Neural cell (in vitro differentiated cells): Measurements from ENCODE around the gene NELL1. TPM values are rescaled to one million over a fixed set of nuclear protein-coding genes. Genes with fewer than 3 reads are reported as not detected.

Experiments
- H2AFZ ChIP-seq: fragments of 200-600, 300-800 bp; sonication (generic), shearing (Covaris generic); 2 replicates; pipeline ENCODE4 v1.6.0; 2014; ENCODE audit warnings: low read depth, mild to moderate bottlenecking, antibody characterized with exemption, low read length, moderate library complexity
- H3F3A ChIP-seq: fragments of 200-600 bp; shearing (Covaris generic); 2 replicates; pipeline ENCODE4 v1.6.1; 2016; ENCODE audit warnings: mild to moderate bottlenecking, moderate library complexity, mixed read lengths, antibody characterized with exemption, low read length; ENCODE audit not compliant: insufficient read depth, poor library complexity, severe bottlenecking
- H3K27ac ChIP-seq: fragments of 200-600, 300-800 bp; sonication (generic), shearing (Covaris generic); 2 replicates; pipeline ENCODE4 v1.5.1; 2014; ENCODE audit warnings: mild to moderate bottlenecking, low read length, moderate library complexity
- H3K27me3 ChIP-seq: fragments of 300-800, 200-600 bp; sonication (generic), shearing (Covaris generic); 2 replicates; pipeline ENCODE4 v1.6.0; 2014; ENCODE audit warnings: mild to moderate bottlenecking, low read depth, low read length, moderate library complexity; ENCODE audit not compliant: insufficient read depth
- H3K36me3 ChIP-seq: fragments of 300-800, 200-600 bp; sonication (generic), shearing (Covaris generic); 2 replicates; pipeline ENCODE4 v1.5.1; 2014; ENCODE audit warnings: mild to moderate bottlenecking, antibody characterized with exemption, low read length, moderate library complexity; ENCODE audit not compliant: insufficient read depth
- H3K4me2 ChIP-seq: fragments of 300-800, 200-600 bp; sonication (generic), shearing (Covaris generic); 2 replicates; pipeline ENCODE4 v1.6.0; 2014; ENCODE audit warnings: mild to moderate bottlenecking, low read length
- H3K4me3 ChIP-seq: fragments of 300-800, 200-600 bp; sonication (generic), shearing (Covaris generic); 2 replicates; pipeline ENCODE4 v1.5.1; 2014; ENCODE audit warnings: mild to moderate bottlenecking, low read length, moderate library complexity
- H3K79me2 ChIP-seq: fragments of 200-600 bp; shearing (Covaris generic); replicated peaks from 2 replicates; pipeline ENCODE4 v1.6.0; 2014; ENCODE audit warnings: mild to moderate bottlenecking, low read length, moderate library complexity; ENCODE audit not compliant: insufficient read depth
- H3K9ac ChIP-seq: fragments of 300-800, 200-600 bp; sonication (generic), shearing (Covaris generic); 2 replicates; pipeline ENCODE4 v1.6.1; 2016; ENCODE audit warnings: mild to moderate bottlenecking, low read length, mixed read lengths
- H3K9me2 ChIP-seq: fragments of 200-600 bp; shearing (Covaris generic); 2 replicates; pipeline ENCODE4 v1.6.1; 2016; ENCODE audit warnings: mild to moderate bottlenecking, low read length, mixed read lengths; ENCODE audit not compliant: insufficient read depth
- H3K9me3 ChIP-seq: fragments of 200-600, 300-800 bp; sonication (generic), shearing (Covaris generic); 2 replicates; pipeline ENCODE4 v1.6.1; 2016; ENCODE audit warnings: mild to moderate bottlenecking, mixed run types, low read length, moderate library complexity, mixed read lengths
- H4K20me1 ChIP-seq: fragments of 200-600 bp; shearing (Covaris generic); 2 replicates; pipeline ENCODE4 v1.6.1; 2016; ENCODE audit warnings: mild to moderate bottlenecking, mixed run types; ENCODE audit not compliant: insufficient read depth
- CTCF ChIP-seq: fragments of 450-650 bp; IDR thresholded peaks from 2 replicates; pipeline ENCODE4 v1.5.1; 2014; ENCODE audit warnings: antibody characterized with exemption, mild to moderate bottlenecking, moderate library complexity; ENCODE audit not compliant: poor library complexity, severe bottlenecking
- EP300 ChIP-seq: fragments of 450-650 bp; conservative IDR thresholded peaks from 2 replicates; pipeline ENCODE4 v1.6.1; 2014; ENCODE audit warnings: antibody characterized with exemption, mild to moderate bottlenecking, moderate library complexity; ENCODE audit not compliant: poor library complexity, severe bottlenecking
- EZH2 ChIP-seq: fragments of 200-600, 300-800 bp; shearing (Covaris generic), sonication (generic); IDR thresholded peaks from 2 replicates; pipeline ENCODE4 v1.6.1; 2014; ENCODE audit warnings: antibody characterized with exemption, low read length, borderline replicate concordance, mild to moderate bottlenecking; ENCODE audit not compliant: insufficient read depth, poor library complexity, severe bottlenecking
- MXI1 ChIP-seq: fragments of 450-650 bp; conservative IDR thresholded peaks from 2 replicates; pipeline ENCODE4 v1.6.1; 2014; ENCODE audit warnings: antibody characterized with exemption, mild to moderate bottlenecking; ENCODE audit not compliant: poor library complexity, severe bottlenecking
- POLR2AphosphoS5 ChIP-seq: IDR thresholded peaks from 2 replicates; pipeline ENCODE4 v1.6.1; 2012
- RAD21 ChIP-seq: fragments of 450-650 bp; conservative IDR thresholded peaks from 2 replicates; pipeline ENCODE4 v1.6.1; 2014; ENCODE audit warnings: antibody characterized with exemption, mild to moderate bottlenecking, moderate library complexity
- REST ChIP-seq: IDR thresholded peaks from 2 replicates; pipeline ENCODE4 v1.6.1; 2012; ENCODE audit warnings: borderline replicate concordance
- SMC3 ChIP-seq: fragments of 450-650 bp; conservative IDR thresholded peaks from 2 replicates; pipeline ENCODE4 v1.6.1; 2014; ENCODE audit warnings: antibody characterized with exemption, mild to moderate bottlenecking, moderate library complexity; ENCODE audit not compliant: poor library complexity
- TAF1 ChIP-seq: IDR thresholded peaks from 2 replicates; pipeline ENCODE4 v1.6.1; 2012; ENCODE audit warnings: low read depth
- polyA plus RNA-seq: library from polyadenylated mRNA; depleted of rRNA; stranded (reverse); fragments of >200 nt; gene quantifications from 2 replicates; pipeline ENCODE4 v1.2.3, GENCODE V29; 2014

The NELL1 gene
- polyA plus RNA-seq, 1 donor from 2014 or later, result 70.4 TPM

- Histone ChIP-seq H3K27ac (no peak overlapping the region), H4K20me1 (no peaks in the 10 kb centered on the region), H3K4me2 (no peak overlapping the region), H3K9me2 (no peaks in the 10 kb centered on the region), H3F3A (no peaks in the 10 kb centered on the region), H3K27me3 (no peaks in the 10 kb centered on the region), H3K9me3 (no peaks in the 10 kb centered on the region), H3K9ac (no peak overlapping the region), H2AFZ (no peak overlapping the region), H3K36me3 (no peaks in the 10 kb centered on the region), H3K79me2 (no peaks in the 10 kb centered on the region), H3K4me3 (no peak overlapping the region)
- TF ChIP-seq RAD21 (no peak), MXI1 (no peak), SMC3 (no peak), TAF1 (no peak), CTCF (no peak), REST (no peak), POLR2AphosphoS5 (no peak), EZH2 (no peak), EP300 (no peak)
Measured at GRCh38 chr11:21401496-21401895, 732.1 kb downstream of the NELL1 start.

- H3K9me3 ChIP-seq, result no peaks in the 10 kb centered on the region
- no peaks in the 10 kb centered on the region for H3K27me3 ChIP-seq
- H3K36me3 ChIP-seq, result no peaks in the 10 kb centered on the region
- H3K4me2 ChIP-seq, result no peak overlapping the region
- H3K4me3 ChIP-seq, result no peak overlapping the region
- TF ChIP-seq EZH2 (no peak), EP300 (no peak), SMC3 (no peak), REST (no peak), CTCF (no peak), POLR2AphosphoS5 (no peak), MXI1 (no peak), RAD21 (no peak), TAF1 (no peak)
- H3K27ac ChIP-seq, result no peak overlapping the region
- no peak overlapping the region for H3K9ac ChIP-seq
- no peaks in the 10 kb centered on the region for H3K9me2 ChIP-seq
- H4K20me1 ChIP-seq, result no peaks in the 10 kb centered on the region
- H3K79me2 ChIP-seq, result no peaks in the 10 kb centered on the region
- no peaks in the 10 kb centered on the region for H3F3A ChIP-seq
- H2AFZ ChIP-seq, result no peak overlapping the region
Measured at GRCh38 chr11:21402274-21402673, 732.9 kb downstream of the NELL1 start.
